Mesendoderm (in vitro differentiated cells): ENCODE results near the gene FMR1.

ENCODE experiments used
- DNase-seq: peaks from one replicate; pipeline ENCODE4 v3.0.0; 2013
- H2AK5ac ChIP-seq: 2 replicates; pipeline ENCODE4 v1.6.1; 2013; ENCODE audit warnings: low read length, inconsistent platforms
- H2BK120ac ChIP-seq: 2 replicates; pipeline ENCODE4 v1.6.1; 2013; ENCODE audit warnings: low read depth, mild to moderate bottlenecking, low read length, moderate library complexity, mixed read lengths
- H2BK15ac ChIP-seq: replicated peaks from 2 replicates; pipeline ENCODE4 v1.6.1; 2013; ENCODE audit warnings: low read depth, mild to moderate bottlenecking, moderate library complexity
- H2BK5ac ChIP-seq: 2 replicates; pipeline ENCODE4 v1.6.1; 2013; ENCODE audit warnings: low read length, inconsistent platforms
- H3K18ac ChIP-seq: 2 replicates; pipeline ENCODE4 v1.6.1; 2013; ENCODE audit warnings: mild to moderate bottlenecking, low read length, mixed read lengths
- H3K23ac ChIP-seq: one replicate; pipeline ENCODE4 v1.6.1; 2013; ENCODE audit warnings: low read length
- H3K27ac ChIP-seq: 2 replicates; pipeline ENCODE4 v1.5.1; 2013; ENCODE audit warnings: low read depth, mild to moderate bottlenecking, inconsistent platforms, low read length, moderate library complexity
- H3K27me3 ChIP-seq: 2 replicates; pipeline ENCODE4 v1.6.1; 2013; ENCODE audit warnings: low read length, control low read depth, mild to moderate bottlenecking, inconsistent platforms; ENCODE audit not compliant: insufficient read depth, poor library complexity
- H3K36me3 ChIP-seq: 2 replicates; pipeline ENCODE4 v1.6.1; 2013; ENCODE audit warnings: low read length, inconsistent platforms; ENCODE audit not compliant: control insufficient read depth, insufficient read depth
- H3K4ac ChIP-seq: one replicate; pipeline ENCODE4 v1.6.1; 2013; ENCODE audit warnings: low read depth, mild to moderate bottlenecking, low read length, moderate library complexity
- H3K4me1 ChIP-seq: 2 replicates; pipeline ENCODE4 v1.6.1; 2013; ENCODE audit warnings: low read depth, low read length, inconsistent platforms; ENCODE audit not compliant: control insufficient read depth
- H3K4me2 ChIP-seq: 2 replicates; pipeline ENCODE4 v1.6.1; 2013; ENCODE audit warnings: low read length
- H3K4me3 ChIP-seq: 2 replicates; pipeline ENCODE4 v1.5.1; 2013; ENCODE audit warnings: mild to moderate bottlenecking, low read length
- H3K56ac ChIP-seq: one replicate; pipeline ENCODE4 v1.6.1; 2013; ENCODE audit warnings: low read length
- H3K79me1 ChIP-seq: 2 replicates; pipeline ENCODE4 v1.6.1; 2013; ENCODE audit warnings: low read length, inconsistent platforms
- H3K79me2 ChIP-seq: 2 replicates; pipeline ENCODE4 v1.6.1; 2013; ENCODE audit warnings: mild to moderate bottlenecking, low read length; ENCODE audit not compliant: control insufficient read depth, insufficient read depth
- H3K9ac ChIP-seq: 2 replicates; pipeline ENCODE4 v1.6.1; 2013; ENCODE audit warnings: low read length, inconsistent platforms
- H4K5ac ChIP-seq: one replicate; pipeline ENCODE4 v1.6.1; 2013; ENCODE audit warnings: low read length
- H4K8ac ChIP-seq: one replicate; pipeline ENCODE4 v1.6.1; 2013; ENCODE audit warnings: low read depth, mild to moderate bottlenecking, control low read depth, low read length, moderate library complexity
- WGBS: extraction: QIAGEN DNeasy Blood & Tissue Kit; methylation state at CpG from one replicate; pipeline ENCODE4 v1.1.7; 2013; ENCODE audit warnings: low lambda C conversion rate, missing lambda C conversion rate; ENCODE audit not compliant: insufficient coverage; ENCODE audit errors: extremely low coverage; 5-methylcytosine and 5-hydroxymethylcytosine counted together

Gene FMR1

DNA sequence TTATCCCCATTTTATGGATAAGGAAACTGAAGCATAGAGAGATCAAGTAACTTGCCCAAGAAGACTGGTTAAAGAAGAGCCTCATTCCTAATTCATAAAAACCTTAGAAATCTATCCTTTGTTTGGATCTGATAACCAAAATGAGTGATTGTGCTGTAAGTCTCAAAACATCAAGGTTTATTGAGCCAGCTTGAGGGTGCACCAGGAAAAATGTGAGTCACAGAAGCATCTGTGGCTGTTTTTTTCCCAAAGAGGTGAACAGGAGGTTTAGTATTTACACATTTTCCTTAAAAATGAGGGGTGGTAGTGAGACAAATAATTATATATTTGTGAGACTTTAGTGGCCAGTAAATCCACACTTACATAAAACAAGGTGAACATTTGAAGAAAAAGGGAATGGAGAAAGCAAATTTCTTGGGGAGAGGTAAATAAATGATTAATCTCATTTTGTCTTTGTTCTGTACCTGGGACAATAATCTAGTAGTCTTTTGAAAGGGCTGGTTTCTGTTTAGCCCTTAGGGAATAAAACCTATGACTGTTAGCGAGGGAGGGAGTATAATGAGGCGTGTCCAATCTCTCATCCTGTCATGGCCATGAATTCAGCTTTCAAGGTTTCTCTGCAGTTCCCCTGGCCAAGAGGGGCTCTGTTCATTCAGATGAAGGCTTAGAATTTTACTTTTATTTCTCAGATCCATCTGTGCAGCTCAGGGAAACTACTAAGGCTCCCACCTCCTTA, 12.2 kb upstream of the FMR1 start:
- Histone ChIP-seq H3K4ac (no peak overlapping the region), H2BK15ac (no peak overlapping the region), H2AK5ac (no peak overlapping the region), H2BK5ac (no peak overlapping the region), H3K56ac (no peak overlapping the region), H3K27me3 (no peaks in the 10 kb centered on the region), H2BK120ac (no peak overlapping the region), H3K4me1 (no peaks in the 10 kb centered on the region), H3K9ac (no peak overlapping the region), H3K79me1 (no peaks in the 10 kb centered on the region), H4K5ac (no peak overlapping the region), H3K79me2 (no peaks in the 10 kb centered on the region), H3K18ac (no peak overlapping the region), H3K4me3 (no peak overlapping the region), H3K36me3 (no peaks in the 10 kb centered on the region), H4K8ac (no peak overlapping the region), H3K23ac (no peak overlapping the region), H3K27ac (no peak overlapping the region), H3K4me2 (no peak overlapping the region)
- WGBS = no CpG with 5 or more reads among the region's 2 CpGs
- no peak for DNase-seq

DNA sequence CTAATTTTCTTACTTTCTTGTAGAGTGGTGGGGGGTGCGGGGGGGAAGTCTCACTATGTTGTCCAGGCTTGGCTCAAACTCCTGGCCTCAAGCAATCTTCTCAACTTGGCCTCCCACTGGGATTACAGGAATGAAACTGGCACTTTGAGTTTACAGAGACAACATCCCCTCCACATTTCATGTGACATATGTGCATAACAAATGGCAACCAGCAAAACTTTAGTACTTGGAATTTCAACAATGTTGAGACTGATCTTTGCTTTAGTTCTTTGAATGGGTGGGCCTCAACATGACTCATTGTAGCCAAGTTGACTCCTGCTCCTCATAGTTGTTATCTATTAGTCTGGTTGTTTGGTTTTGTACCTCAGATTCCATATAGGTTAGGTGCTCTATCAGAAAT, 11.4 kb upstream of the FMR1 start:
- H4K8ac ChIP-seq = no peak overlapping the region
- H3K27me3 ChIP-seq = no peaks in the 10 kb centered on the region
- no peak overlapping the region for H2BK120ac ChIP-seq
- DNase-seq = peak; percentile 73
- no peak overlapping the region for H4K5ac ChIP-seq
- no peak overlapping the region for H3K9ac ChIP-seq
- H3K4me2 ChIP-seq = no peak overlapping the region
- no peak overlapping the region for H3K4ac ChIP-seq
- H3K27ac ChIP-seq = no peak overlapping the region
- no peaks in the 10 kb centered on the region for H3K79me1 ChIP-seq
- no peaks in the 10 kb centered on the region for H3K79me2 ChIP-seq
- H3K56ac ChIP-seq = no peak overlapping the region
- no peaks in the 10 kb centered on the region for H3K36me3 ChIP-seq
- no peaks in the 10 kb centered on the region for H3K4me1 ChIP-seq
- WGBS = no CpG with 5 or more reads among the region's 1 CpG
- no peak overlapping the region for H2BK15ac ChIP-seq
- no peak overlapping the region for H3K18ac ChIP-seq
- no peak overlapping the region for H3K23ac ChIP-seq
- no peak overlapping the region for H2BK5ac ChIP-seq
- no peak overlapping the region for H3K4me3 ChIP-seq
- no peak overlapping the region for H2AK5ac ChIP-seq

DNA sequence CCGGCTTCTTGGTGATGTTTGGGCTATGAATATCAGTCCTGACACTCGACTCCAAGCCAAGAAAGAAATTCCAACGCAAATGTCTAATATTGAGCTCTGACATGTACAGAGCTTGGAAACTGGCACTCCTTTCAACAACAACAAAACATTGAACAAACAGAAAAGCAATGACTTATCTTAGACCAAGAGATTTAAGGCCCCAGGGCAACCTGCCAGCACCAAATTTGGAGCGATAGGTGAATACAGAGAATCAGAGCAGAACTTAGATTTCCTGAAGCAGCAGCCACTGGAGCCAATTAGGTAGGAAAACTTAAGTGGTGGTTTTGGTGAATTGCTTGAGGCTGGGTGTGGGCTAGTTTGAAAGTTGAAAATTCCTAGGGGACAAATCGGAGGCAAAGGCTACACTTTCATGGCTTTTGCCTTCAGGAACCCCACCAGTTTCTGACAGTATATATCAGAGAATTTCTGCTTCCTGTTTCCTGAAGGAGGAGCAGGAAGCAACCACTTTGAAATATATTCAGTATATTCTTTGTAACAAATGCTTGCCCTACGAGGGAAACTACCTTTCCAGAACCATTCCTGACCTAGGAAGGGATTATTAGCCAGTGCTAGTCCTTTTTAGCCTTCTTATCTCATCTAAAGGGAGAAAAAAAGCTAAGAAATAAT, 10.1 kb upstream of the FMR1 start:
- H3K79me2 ChIP-seq = no peaks in the 10 kb centered on the region
- no peaks in the 10 kb centered on the region for H3K79me1 ChIP-seq
- H3K23ac ChIP-seq = no peak overlapping the region
- no peak overlapping the region for H2BK120ac ChIP-seq
- H2BK5ac ChIP-seq = no peak overlapping the region
- DNase-seq = no peak
- WGBS = no CpG with 5 or more reads among the region's 6 CpGs
- H3K4me3 ChIP-seq = no peak overlapping the region
- H3K4me1 ChIP-seq = no peaks in the 10 kb centered on the region
- no peak overlapping the region for H2AK5ac ChIP-seq
- no peak overlapping the region for H2BK15ac ChIP-seq
- no peak overlapping the region for H3K4ac ChIP-seq
- no peak overlapping the region for H4K5ac ChIP-seq
- H3K4me2 ChIP-seq = no peak overlapping the region
- H3K27me3 ChIP-seq = no peaks in the 10 kb centered on the region
- peak overlapping the region; percentile 28 for H3K18ac ChIP-seq
- no peak overlapping the region for H3K27ac ChIP-seq
- no peak overlapping the region for H4K8ac ChIP-seq
- no peaks in the 10 kb centered on the region for H3K36me3 ChIP-seq
- H3K9ac ChIP-seq = no peak overlapping the region
- no peak overlapping the region for H3K56ac ChIP-seq

DNA sequence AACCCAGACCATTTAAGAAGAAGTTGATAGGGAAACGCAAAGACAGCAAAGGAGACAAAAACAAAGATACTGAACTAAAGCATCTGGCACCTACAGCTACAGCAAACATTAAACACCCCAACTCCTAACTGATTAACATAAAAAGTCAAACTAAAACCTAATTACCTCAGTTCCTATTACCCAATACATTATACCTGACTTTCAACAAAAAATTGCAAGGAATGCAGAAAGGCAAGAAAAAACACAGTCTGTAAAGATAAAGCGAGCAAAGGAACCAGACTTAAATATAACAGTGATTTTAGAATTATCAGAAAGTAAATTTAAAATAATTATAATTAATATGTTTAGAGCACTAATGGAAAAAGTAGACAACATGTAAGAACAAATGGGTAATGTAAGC, 9.4 kb upstream of the FMR1 start:
- Histone ChIP-seq H3K36me3 (no peaks in the 10 kb centered on the region), H3K9ac (no peak overlapping the region), H4K5ac (no peak overlapping the region), H2BK15ac (no peak overlapping the region), H3K4me2 (no peak overlapping the region), H3K4me1 (no peaks in the 10 kb centered on the region), H3K23ac (no peak overlapping the region), H3K56ac (no peak overlapping the region), H2AK5ac (no peak overlapping the region), H3K4me3 (no peak overlapping the region), H3K27me3 (no peaks in the 10 kb centered on the region), H2BK120ac (no peak overlapping the region), H3K79me2 (no peaks in the 10 kb centered on the region), H3K27ac (no peak overlapping the region), H3K4ac (no peak overlapping the region), H3K79me1 (no peaks in the 10 kb centered on the region), H2BK5ac (no peak overlapping the region), H4K8ac (no peak overlapping the region), H3K18ac (no peak overlapping the region)
- whole genome bisulfite sequencing = no CpG with 5 or more reads among the region's 2 CpGs
- no peak for DNase-seq

DNA sequence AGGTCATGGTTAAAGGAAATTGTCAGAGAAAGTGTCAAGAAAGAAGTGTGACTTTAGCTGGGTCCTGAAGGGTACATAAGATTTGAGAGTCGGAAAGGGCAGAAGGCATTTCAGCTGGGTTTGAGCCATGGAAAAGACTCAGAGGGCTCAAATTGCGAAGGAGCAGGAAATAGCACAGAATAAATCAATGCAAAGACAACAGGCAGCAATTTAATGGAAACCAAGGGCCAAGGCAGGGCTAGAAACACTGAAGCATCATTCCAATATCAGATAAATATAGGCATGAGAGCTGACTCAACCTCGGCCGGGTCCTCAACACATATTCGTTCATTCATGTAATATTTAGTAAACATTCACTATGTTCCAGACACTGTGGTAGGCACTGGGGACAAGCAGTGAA, 3.6 kb upstream of the FMR1 start:
- Histone ChIP-seq H3K36me3 (no peaks in the 10 kb centered on the region), H3K79me2 (peaks cover 8% of the 10 kb centered on the region), H2BK5ac (no peak overlapping the region), H3K4me1 (no peaks in the 10 kb centered on the region), H3K79me1 (no peaks in the 10 kb centered on the region), H3K56ac (no peak overlapping the region), H2AK5ac (no peak overlapping the region), H2BK15ac (no peak overlapping the region), H3K27ac (no peak overlapping the region), H4K5ac (no peak overlapping the region), H3K27me3 (no peaks in the 10 kb centered on the region), H3K4me3 (no peak overlapping the region), H3K4me2 (no peak overlapping the region), H3K4ac (no peak overlapping the region), H3K23ac (no peak overlapping the region), H3K18ac (no peak overlapping the region), H3K9ac (no peak overlapping the region), H2BK120ac (no peak overlapping the region), H4K8ac (no peak overlapping the region)
- DNase-seq = no peak
- WGBS = no CpG with 5 or more reads among the region's 5 CpGs
